ENCODE measurements around the gene HNRNPA3.
"Not testable (repeated sequence)": the region's sequence is repeated elsewhere in the genome, so short reads cannot be mapped to it uniquely, and the experiment has no call there.

Gene HNRNPA3

DNA sequence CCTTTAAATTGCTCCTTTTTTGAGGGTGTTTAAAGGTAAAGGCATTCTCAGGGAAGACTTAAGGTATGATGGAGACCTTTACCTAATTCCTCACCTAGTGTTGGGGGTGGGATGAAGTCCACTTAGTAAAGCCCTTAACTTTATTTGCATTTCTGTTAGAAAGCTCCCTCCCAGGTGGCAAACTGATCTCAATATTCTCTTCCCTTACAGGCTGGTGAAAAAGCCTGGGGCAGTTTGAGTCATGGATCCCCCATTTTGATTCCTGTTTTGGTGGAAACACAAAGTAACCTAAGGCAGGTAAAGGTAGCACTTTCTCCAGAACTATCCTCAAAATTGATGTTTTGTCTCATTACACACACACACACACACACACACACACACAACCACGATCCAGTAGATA lies 33.8 kb upstream of the HNRNPA3 start:
- no peak overlapping the region for H3K4me3 ChIP-seq (ENCODE audit: low read depth, low read length)
- TF ChIP-seq, protein P1, sequence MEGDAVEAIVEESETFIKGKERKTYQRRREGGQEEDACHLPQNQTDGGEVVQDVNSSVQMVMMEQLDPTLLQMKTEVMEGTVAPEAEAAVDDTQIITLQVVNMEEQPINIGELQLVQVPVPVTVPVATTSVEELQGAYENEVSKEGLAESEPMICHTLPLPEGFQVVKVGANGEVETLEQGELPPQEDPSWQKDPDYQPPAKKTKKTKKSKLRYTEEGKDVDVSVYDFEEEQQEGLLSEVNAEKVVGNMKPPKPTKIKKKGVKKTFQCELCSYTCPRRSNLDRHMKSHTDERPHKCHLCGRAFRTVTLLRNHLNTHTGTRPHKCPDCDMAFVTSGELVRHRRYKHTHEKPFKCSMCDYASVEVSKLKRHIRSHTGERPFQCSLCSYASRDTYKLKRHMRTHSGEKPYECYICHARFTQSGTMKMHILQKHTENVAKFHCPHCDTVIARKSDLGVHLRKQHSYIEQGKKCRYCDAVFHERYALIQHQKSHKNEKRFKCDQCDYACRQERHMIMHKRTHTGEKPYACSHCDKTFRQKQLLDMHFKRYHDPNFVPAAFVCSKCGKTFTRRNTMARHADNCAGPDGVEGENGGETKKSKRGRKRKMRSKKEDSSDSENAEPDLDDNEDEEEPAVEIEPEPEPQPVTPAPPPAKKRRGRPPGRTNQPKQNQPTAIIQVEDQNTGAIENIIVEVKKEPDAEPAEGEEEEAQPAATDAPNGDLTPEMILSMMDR (IDR thresholded peaks at IDR 0.05; ENCODE audit: low read depth, low read length) = no peak
- TF ChIP-seq, protein P2, sequence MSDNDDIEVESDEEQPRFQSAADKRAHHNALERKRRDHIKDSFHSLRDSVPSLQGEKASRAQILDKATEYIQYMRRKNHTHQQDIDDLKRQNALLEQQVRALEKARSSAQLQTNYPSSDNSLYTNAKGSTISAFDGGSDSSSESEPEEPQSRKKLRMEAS (IDR thresholded peaks at IDR 0.05; ENCODE audit: low read depth, low read length) = no peak
- TF ChIP-seq MYC (IDR thresholded peaks at IDR 0.05; ENCODE audit: low read depth, low read length) (no peak), POLR2A (IDR thresholded peaks at IDR 0.05; ENCODE audit: extremely low read depth, insufficient read length) (no peak)
- no peak for DNase-seq (ENCODE audit: low read depth)

DNA sequence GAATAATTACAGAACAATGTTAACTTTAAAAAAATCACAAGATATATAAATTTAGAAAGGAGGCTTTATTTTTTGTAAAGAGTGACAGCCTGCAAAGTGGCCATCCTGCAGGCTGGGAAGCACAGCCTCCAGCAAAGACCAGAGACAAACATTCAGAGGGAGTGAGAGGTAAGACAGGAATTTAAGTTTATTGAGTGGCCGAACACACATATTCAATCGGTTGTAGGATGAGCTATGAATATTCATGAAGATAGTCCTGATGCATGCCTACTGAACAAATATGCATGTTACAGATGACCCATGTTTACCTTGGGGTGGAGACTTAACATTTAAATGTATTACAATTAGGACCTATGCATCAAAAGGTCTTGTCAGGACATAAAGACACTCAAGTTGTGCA lies 33.4 kb upstream of the HNRNPA3 start:
- DNase-seq (ENCODE audit: low read depth) = no peak
- TF ChIP-seq POLR2A (IDR thresholded peaks at IDR 0.05; ENCODE audit: extremely low read depth, insufficient read length) = no peak
- TF ChIP-seq, protein P1 (IDR thresholded peaks at IDR 0.05; ENCODE audit: low read depth, low read length) = no peak
- TF ChIP-seq, protein P2 (IDR thresholded peaks at IDR 0.05; ENCODE audit: low read depth, low read length) = no peak
- TF ChIP-seq MYC (IDR thresholded peaks at IDR 0.05; ENCODE audit: low read depth, low read length) = no peak
- no peak overlapping the region for H3K4me3 ChIP-seq (ENCODE audit: low read depth, low read length)

DNA sequence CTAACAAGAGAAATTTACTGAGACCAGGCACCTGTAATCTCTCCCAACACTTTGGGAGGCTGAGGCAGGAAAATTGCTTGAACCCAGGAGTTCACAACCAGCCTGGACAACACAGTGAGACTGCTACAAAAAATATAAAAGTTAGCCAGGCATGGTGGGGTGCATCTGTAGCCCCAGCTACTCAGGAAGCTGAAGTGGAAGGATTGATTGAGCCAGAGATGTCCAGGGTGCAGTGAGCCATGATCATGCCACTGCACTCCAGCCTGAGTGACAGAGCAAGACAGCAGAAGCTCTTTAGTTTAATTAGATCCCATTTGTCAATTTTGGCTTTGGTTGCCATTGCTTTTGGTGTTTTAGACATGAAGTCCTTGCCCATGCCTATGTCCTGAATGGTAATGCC lies 32.9 kb upstream of the HNRNPA3 start:
- not testable (repeated sequence) for H3K4me3 ChIP-seq (ENCODE audit: low read depth, low read length); DNase-seq (ENCODE audit: low read depth)

DNA sequence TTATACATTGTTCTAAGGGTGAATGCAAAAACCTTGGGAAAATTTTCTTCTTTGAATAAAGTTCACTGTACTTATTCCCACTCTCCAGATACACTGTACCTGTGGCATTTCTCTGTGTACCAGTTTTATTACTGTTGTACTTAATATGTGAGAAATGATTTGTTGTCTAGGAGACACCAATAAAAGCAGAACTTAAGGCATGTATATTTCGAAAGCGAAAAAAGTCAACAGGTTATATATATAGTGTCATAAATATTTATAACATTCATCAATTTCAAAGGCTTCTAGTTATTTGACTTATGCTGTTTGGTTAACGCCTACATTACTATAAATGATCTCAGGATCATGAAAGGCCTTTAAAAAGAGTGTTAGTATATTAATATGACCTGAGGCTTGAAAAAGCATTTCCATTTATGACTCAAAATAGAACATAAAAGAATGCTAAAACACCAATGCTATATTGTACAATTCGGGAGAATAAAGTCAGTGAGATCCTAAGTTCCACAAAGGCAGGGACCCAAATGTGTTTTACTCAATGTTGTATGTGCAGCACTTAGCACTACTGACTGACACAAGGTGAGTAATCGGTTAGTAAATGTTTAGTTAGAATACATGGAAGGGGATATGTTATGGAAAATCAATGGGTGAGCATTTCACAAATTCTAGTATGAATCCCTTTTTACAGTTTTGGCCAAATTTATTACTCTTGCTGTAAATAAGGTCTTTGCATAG lies 32.2 kb upstream of the HNRNPA3 start:
- TF ChIP-seq, protein P2 (IDR thresholded peaks at IDR 0.05; ENCODE audit: low read depth, low read length) = no peak
- TF ChIP-seq, protein P1 (IDR thresholded peaks at IDR 0.05; ENCODE audit: low read depth, low read length) = no peak
- TF ChIP-seq POLR2A (IDR thresholded peaks at IDR 0.05; ENCODE audit: extremely low read depth, insufficient read length) = no peak
- no peak for TF ChIP-seq MYC (IDR thresholded peaks at IDR 0.05; ENCODE audit: low read depth, low read length)
- no peak overlapping the region for H3K4me3 ChIP-seq (ENCODE audit: low read depth, low read length)
- DNase-seq (ENCODE audit: low read depth) = no peak

DNA sequence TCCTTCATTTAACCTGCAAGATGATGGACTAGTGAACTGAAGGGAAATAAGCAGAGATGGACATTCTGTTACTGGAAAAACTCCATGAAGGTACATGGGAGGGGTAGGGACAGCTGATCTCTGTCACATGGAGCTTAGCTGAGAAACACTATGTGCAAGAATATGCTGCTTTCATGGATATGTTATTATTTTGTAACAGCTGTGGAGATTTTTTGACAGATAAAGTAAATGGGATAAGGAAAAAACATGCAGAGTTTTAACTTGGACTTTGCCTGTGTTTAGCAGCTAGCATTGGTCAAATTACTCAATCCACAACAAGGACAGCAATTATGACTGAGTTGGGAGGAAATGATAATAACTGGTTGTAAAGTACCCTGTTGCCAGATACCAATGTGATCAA lies 28.7 kb upstream of the HNRNPA3 start:
- TF ChIP-seq POLR2A (IDR thresholded peaks at IDR 0.05; ENCODE audit: extremely low read depth, insufficient read length) = no peak
- TF ChIP-seq MYC (IDR thresholded peaks at IDR 0.05; ENCODE audit: low read depth, low read length) = no peak
- TF ChIP-seq, protein P2 (IDR thresholded peaks at IDR 0.05; ENCODE audit: low read depth, low read length) = no peak
- TF ChIP-seq, protein P1 (IDR thresholded peaks at IDR 0.05; ENCODE audit: low read depth, low read length) = no peak
- DNase-seq (ENCODE audit: low read depth) = no peak

DNA sequence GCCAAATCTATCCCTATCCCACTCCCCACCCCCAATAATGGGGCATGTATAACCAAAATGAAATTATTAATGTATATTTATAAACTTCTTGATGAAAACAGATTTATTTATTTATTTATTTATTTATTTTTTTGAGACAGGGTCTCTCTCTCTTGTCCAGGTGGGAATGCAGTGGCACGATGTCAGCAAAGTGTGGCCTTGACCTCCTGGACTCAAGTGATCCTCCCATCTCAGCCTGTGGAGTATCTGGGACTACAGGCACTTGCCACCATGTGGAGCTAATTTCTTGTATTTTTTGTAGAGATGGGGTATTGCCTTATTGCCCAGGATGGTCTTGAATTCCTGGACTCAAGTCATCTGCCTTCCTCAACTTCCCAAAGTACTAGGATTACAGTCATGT lies 28.0 kb upstream of the HNRNPA3 start:
- no peak for DNase-seq (ENCODE audit: low read depth)
- no peak overlapping the region for H3K4me3 ChIP-seq (ENCODE audit: low read depth, low read length)
- TF ChIP-seq, protein P2 (IDR thresholded peaks at IDR 0.05; ENCODE audit: low read depth, low read length) = no peak
- no peak for TF ChIP-seq POLR2A (IDR thresholded peaks at IDR 0.05; ENCODE audit: extremely low read depth, insufficient read length)
- TF ChIP-seq, protein P1 (IDR thresholded peaks at IDR 0.05; ENCODE audit: low read depth, low read length) = no peak

More for the DNA sequence above, 28.7 kb upstream of the HNRNPA3 start:
- H3K4me3 ChIP-seq (ENCODE audit: low read depth, low read length) = no peak overlapping the region

DNA sequence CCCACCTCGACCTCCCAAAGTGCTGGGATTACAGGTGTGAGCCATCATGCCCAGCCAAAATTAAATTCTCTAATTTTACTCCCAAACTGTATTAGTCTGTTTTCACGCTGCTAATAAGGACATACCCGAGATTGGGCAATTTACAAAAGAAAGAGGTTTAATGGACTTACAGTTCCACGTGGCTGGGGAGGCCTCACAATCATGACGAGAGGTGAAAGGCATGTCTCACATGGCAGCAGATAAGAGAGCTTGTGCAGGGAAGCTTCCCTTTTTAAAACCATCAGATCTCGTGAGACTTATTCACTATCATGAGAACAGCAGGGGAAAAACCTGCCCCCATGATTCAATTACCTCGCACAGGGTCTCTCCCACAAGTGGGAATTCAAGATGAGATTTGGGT lies 26.6 kb upstream of the HNRNPA3 start:
- not testable (repeated sequence) for DNase-seq (ENCODE audit: low read depth)

More for the DNA sequence above, 26.6 kb upstream of the HNRNPA3 start:
- H3K4me3 ChIP-seq (ENCODE audit: low read depth, low read length) = not testable (repeated sequence)

Data from NB4 (cell line).